SKM-1 treated with dmso at 0.1 percent for 144 hours (cell line): ENCODE data around the gene SLAMF8.

ENCODE experiments used
- DNase-seq: peaks from one replicate; lab custom pipeline; 2025; ENCODE audit not compliant: unreplicated experiment; lab: John Stamatoyannopoulos, UW

Gene SLAMF8

DNA sequence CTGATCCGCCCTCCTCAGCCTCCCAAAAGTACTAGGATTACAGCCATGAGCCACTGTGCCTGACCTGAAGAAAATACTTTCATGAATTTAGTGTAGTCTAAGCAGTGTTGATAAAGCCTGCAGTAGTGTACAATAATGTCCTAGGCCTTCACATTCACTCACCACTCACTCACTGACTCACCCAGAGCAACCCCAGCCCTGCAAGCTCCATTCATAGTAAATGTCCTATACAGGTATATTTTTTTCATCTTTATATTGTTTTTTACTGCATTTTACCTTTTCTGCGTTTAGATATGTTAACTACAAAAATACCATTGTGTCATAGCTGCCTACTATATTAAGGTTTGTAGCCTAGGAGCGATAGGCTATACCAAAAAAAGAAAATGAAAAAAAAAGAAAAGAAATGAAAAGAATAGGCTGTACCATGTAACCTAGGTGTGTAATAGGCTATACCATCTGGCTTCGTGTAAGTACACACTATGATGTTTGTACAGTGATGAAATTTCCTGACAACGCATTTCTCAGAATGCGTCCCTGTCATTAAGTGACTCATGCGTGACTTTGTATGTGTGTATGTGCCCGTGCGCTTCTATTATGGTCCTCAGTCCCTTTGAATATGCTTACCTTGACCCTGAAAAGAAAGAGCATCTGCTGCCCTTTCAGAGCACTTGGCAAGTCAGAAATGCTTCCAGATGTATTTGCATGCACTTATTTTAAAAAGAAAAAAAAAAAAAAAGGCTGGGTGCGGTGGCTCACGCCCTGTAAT is 9.2 kb upstream of the SLAMF8 start:
- DNase-seq: no peak

- peak; percentile 31 for DNase-seq
Observed at GRCh38 chr1:159821171-159821867, 5.4 kb upstream of the SLAMF8 start.

GRCh38 chr1:159823406-159823805 is 3.3 kb upstream of the SLAMF8 start:
- DNase-seq: no peak

- DNase-seq: no peak
Observed at GRCh38 chr1:159825564-159825963, 1.1 kb upstream of the SLAMF8 start.

- no peak for DNase-seq
Observed at GRCh38 chr1:159827102-159827490, 423 bp downstream of the SLAMF8 start.

GRCh38 chr1:159827549-159827948 is 876 bp downstream of the SLAMF8 start:
- no peak for DNase-seq

- no peak for DNase-seq
Observed at GRCh38 chr1:159828176-159828575, 1.5 kb downstream of the SLAMF8 start.

DNA sequence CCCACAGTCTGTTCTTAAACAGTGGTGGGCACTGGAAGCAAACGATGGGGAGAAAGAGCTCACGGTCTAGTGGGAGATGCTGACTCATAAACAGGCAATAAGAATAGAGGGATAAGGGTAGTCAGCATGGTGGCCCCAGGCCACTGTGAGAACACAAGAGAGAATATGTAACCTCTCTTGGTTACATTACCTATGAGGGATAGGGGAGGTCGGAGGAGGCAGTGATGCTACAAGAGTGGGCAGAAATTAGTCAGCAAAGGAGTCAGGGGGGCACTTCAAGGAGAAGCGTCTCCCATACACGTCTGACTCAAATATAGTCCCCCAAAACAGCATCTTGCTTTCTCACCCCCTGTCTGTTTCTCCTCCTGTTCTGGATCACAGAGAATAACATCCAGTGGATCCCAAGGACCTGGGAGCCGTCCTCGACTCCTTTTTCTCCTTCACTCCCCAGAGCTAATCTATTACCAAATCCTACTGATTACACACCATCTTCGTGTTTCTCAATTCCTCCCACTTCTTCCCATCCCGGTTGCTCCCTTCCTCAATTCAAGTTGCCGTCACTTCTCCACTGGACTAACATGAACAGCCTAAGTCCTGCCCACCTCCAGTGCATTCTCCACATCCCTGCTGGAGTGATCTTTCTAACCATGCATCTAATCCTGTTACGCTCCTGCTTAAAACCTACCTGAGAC is 2.1 kb downstream of the SLAMF8 start:
- no peak for DNase-seq

GRCh38 chr1:159829273-159829634 is 2.6 kb downstream of the SLAMF8 start:
- peak; percentile 92 for DNase-seq

DNA sequence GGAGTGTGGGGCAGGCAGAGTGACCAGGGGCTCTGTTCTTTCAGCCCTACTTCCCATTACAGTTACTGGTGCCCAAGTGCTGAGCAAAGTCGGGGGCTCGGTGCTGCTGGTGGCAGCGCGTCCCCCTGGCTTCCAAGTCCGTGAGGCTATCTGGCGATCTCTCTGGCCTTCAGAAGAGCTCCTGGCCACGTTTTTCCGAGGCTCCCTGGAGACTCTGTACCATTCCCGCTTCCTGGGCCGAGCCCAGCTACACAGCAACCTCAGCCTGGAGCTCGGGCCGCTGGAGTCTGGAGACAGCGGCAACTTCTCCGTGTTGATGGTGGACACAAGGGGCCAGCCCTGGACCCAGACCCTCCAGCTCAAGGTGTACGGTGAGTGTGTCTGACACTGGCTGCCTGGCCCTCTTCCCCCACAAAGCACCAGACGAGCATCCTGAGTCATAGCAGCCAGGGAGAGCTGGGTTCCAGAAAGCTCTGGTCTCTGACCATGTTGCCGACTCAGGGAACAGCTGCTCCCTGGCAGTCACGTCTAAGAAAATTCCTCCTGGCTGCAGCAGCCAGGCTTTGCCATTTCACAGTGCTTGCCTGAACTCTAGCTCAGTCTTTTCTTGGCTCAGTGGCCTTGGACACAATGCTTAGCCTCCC is 3.3 kb downstream of the SLAMF8 start:
- DNase-seq: no peak

DNA sequence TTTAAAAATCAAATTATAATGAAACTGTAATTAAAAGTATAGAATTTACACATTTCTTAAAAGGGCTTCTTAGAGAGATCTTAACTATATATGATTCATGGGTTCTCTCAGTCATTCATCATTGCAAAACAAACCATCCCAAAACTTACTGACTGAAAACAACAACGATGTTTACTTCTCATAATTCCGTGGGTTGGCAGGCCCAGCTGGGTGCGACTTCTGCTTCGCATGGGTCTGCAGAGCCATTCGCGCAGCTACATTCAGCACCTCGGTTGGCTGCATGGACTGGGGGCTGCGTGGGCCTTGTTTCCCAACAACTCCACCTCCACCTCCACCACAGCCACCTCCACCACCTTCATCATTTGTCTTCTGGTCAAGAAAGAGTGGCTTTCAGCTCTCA is 4.0 kb downstream of the SLAMF8 start:
- no peak for DNase-seq

- DNase-seq: no peak
Observed at GRCh38 chr1:159831412-159832141, 4.9 kb downstream of the SLAMF8 start.

- DNase-seq: no peak
Observed at GRCh38 chr1:159832309-159832708, 5.6 kb downstream of the SLAMF8 start.

DNA sequence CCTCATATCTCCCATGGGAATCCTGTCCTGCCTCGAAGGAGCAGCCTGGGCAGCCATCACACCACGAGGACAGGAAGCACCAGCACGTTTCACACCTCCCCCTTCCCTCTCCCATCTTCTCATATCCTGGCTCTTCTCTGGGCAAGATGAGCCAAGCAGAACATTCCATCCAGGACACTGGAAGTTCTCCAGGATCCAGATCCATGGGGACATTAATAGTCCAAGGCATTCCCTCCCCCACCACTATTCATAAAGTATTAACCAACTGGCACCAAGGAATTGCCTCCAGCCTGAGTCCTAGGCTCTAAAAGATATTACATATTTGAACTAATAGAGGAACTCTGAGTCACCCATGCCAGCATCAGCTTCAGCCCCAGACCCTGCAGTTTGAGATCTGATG is 8.7 kb downstream of the SLAMF8 start:
- DNase-seq: no peak

DNA sequence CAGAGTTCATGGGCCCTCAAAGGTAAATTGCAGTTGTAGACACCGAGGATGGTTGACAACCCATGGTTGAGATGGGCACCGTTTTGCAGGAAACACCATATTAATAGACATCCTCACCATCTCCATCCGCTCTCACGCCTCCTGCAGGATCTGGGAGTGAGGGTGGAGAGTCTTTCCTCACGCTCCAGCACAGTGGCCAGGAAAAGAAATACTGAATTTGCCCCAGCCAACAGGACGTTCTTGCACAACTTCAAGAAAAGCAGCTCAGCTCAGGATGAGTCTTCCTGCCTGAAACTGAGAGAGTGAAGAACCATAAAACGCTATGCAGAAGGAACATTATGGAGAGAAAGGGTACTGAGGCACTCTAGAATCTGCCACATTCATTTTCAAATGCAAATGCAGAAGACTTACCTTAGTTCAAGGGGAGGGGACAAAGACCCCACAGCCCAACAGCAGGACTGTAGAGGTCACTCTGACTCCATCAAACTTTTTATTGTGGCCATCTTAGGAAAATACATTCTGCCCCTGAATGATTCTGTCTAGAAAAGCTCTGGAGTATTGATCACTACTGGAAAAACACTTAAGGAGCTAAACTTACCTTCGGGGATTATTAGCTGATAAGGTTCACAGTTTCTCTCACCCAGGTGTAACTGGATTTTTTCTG is 9.3 kb downstream of the SLAMF8 start:
- no peak for DNase-seq

DNA sequence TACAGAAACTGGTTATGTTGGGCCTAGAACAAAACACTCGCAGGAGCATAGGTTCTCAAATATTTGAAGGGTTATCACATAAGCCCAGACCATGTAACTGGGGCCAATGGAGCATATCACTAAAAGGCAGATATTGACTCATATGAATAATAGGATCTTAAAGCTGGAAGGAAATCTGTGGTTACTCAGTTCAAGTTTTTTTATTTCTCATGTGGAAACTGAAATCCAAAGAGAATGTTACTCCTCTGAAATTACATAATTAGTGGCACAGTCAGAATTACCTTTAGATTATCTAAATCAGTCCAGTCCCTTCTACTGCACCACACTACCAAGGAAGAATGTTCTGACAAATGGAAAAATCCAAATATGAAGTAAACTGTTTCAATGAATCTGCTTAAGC is 12.0 kb downstream of the SLAMF8 start:
- DNase-seq: no peak

DNA sequence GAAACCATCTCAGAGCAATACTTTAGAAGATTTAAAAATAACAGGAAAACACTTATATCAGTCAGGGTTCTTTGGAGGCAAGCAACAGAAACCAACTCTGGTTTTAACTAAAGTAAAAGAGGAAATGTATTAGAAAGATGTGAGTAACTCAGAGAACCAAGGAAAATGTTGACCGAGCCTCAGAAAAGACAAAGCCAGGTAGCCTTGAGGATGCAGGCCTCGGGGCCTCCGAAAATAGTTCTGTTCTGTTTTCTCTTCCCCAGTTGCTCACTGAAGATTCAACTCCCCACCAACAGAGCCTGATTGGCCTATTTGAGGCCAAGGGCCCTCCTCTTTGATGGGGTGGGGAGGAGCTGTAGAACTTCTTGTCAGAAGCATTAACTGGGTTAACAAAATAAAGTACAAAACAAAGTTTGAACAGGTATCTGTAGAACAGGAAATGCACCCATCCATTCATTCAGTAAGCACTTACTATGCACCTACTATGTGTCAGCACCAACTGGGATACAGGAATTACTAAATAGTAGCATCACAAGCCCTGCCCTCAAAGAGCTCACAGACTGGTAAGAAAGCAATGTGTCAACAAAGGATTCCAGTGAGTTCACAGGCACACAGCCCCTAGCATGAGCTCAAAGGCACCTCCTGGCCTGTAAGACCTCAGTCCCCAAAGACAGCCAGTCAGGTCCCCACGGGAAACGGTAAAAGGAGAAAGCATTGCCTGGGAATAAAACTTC is 12.6 kb downstream of the SLAMF8 start:
- DNase-seq: no peak

DNA sequence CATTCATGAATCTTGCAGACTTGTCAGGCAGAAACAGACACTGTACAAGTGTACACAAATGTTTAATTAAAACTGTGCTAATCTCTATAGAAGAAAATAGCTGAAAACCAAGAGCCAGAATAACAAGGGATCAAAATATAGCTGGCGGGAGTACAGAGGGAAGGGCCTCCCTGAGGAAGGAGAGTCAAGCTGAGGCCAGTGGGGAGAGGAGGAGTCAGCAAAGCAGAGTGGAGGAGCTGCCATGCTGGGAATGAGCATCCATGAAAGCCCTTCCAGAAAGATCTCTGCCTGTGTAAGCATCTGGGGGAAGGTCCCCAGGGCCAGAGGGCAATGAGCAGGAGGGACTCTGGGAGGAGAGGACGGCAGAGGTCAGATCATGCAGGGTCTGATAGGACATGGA is 15.1 kb downstream of the SLAMF8 start:
- no peak for DNase-seq

- DNase-seq: no peak
Observed at GRCh38 chr1:159843459-159843858, 16.8 kb downstream of the SLAMF8 start.
